Mesenteric fat pad (tissue), 1 donor: ENCODE data around the gene AATK. TPM values are rescaled to one million over a fixed set of nuclear protein-coding genes. Genes with fewer than 3 reads are reported as not detected.

Experiments
- DNase-seq: peaks from one replicate; pipeline ENCODE4 v3.0.0-alpha.2; 2020; ENCODE audit warnings: low spot score
- total RNA-seq: library from RNA; stranded (reverse); fragmentation: NEBNext Ultra II Directional; extraction: Animal tissue kit (Norgen Biotek cat#: 25700); gene quantifications from one replicate; pipeline ENCODE4 v1.2.1, GENCODE V29; 2021
- donor health status: DM: yes; HTN: yes; CAD: no.

Gene AATK
- total RNA-seq, 1 donor from 2014 or later, result 7.9 TPM

DNA sequence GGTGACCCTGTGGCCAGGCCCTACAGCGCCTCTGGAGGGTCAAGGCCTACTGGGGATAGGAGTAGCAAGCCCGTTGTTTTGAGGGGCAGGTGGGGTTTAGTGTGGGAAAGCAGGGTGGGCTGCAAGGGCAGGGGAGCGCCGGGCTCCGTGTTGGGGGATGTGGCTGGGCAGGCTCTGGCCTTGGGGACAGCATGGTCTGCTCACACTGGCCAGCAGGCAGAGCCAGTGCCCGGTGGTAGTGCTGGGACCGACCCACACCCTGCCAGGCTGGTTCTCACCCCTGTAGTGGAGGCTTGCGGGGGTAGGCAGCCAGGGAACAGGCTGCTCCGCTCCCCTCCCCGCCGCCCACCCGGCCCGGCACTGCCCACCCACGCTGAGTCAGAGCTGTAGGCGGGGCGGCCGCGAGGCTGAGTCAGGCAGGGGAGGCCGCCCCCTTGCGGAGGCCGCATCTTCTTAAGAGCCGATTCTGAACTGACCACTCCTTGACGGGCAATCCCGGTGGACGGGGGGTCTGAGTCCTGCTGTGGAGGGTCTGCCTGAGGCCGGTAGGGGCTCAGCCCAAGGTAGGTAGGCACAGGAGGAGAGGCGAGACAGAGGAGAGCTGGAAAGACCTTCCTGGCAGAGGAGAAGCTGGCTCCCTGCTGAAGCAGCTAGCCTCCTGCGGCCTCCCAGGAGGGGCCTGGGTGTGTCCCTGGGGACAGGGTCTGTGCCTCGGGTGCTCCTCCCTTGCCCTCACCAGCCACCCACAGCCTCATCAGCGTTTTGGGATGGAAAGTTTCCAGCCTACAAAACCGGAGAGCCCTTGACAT is 68.7 kb downstream of the AATK start:
- peak; percentile 94 for DNase-seq

DNA sequence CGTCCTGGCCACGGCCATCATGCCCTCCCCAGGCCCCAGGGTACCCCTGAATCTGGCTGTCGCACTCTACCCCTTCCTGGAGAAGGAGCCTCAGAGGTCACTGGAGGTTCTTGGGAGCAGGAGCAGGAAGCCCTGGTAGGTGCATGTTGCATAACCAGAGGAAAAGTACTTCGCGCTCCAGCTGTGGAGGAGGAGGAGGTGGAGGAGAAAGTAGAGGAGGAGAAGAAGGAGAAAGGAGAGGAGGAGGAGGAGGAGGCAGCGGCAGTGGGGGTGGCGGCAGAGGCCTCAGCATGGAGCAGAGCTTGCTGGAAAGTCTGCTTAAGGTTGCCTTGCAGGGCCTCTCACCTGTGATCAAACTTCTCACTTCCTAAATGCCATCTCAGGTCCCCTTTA is 69.3 kb downstream of the AATK start:
- no peak for DNase-seq

DNA sequence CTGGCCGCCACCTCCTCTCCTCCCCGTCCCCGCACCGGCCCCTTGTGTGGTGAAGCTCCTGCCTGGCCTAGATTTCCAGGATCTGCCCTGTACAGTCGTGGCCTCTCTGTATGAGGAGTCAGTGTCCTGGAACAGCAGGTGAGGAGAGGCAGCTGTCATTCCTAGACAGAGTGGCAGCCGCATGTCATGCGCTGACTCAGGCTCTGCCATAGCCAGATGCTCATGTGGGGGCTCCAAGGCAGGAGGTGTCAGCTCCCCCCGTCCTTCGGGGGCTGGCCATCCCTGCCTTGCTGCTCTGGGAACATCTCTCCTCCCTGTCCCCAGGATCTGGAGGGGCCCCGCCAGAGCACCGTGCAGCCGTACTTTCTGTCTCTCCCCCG is 70.6 kb downstream of the AATK start:
- no peak for DNase-seq

DNA sequence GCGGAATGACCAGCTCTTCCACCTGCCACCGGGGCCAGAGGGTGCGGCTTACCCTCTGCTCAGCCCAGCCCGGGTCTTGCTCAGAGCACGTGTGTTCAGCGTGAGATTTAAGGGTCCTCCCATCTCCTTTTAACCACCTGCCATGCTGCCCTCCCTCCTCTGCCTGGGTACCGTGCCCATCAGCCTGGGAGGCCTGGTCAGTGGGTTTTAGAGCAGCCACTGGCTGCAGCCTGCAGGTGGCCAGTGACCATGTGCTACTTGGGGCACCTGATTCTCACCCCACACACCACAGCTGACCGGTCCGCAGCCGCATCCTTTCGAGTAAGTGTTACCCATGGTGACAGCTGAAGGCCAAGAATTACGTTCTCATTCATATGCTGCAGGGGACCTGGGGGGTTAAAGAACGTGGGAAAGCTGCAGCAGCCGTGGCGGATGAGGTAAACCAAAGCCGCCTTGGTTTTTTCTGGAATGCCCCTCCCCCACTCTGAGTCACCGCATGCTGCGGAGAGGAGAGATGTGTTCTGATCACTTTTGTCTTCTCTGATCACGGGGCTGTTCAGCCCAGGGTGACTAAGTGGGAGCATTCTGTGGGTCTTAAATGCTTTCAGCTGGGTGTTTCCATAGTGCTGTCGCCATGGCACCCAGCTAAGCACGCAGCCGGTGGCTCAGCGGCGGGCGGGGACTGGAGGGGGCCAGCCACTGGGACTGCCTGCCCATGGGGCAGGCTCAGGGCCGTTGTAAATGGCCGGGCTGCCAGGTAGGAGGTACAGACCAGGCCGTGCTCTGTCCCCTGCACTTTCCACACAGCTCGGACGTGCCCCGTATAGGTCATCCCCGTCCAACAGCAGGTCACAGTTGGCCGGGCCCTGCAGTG is 71.3 kb downstream of the AATK start:
- no peak for DNase-seq

DNA sequence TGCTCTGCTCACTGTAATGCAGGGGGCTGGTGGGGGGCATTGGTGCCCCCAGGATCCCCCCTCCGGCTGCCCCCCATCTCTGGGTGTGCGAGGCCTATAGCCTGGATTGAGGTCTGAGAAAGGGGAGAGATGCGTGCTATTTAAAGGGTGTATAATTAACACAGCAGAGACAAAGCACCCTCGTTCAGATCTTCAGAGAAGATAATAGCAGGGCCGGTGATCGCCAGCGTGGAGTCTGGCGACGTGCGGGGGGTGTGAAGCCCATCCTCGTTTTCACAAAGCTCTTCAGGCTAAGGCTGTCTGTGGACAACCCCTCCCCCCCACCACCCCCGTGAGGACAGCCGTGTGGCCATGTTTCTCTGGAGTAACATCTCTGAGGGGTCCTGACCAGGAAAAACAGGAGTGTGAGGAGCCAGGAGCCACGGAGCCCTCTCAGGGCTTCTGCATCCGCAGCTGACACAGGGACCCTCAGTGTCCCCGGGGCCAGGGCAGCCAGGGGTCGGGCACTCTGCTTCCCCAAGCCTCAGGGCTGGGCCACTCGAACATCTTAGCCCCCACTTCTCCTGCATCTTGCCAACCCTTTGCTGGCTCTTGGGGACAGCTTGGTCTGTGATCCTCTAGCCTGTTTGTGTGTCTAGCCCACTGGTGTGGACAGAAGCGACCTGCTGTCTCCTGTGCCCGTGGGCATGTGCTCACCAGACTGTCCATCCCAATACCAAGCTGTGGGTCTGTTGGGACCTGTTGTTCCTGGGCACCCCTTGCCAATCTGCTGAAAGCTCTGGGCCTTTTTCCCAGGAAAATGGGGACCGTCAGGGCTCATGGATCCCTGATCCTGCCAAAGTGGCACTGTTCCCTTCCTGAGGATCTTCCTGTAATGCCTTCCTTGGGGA is 72.2 kb downstream of the AATK start:
- no peak for DNase-seq

DNA sequence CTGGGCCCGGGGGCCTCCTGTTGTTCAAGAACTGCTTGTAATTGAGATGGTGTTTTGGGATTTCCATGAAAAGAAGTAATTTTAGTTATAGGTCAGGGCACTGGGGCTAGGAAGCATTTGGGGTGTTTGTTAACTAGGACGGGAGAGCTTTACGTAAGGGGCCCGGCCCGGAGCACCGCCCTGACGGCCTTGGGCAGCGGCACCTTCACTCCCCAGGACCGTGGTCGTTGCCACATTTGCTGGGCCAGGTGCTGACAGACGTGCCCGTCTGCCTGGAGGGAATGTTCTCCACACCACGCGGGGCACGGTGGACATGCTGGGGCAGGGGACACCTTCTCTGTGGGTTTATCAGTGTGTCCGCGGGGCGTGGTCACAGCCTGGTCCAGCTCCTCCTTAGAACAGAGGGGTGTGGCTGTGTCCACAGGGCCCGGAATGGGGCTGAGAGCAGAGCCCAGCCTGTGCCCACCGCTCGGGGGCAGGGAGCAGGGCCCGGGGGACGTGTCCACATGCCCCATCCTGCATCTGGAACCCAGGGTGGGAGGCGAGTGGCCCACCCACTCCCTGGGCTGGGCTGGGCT is 73.4 kb downstream of the AATK start:
- no peak for DNase-seq

DNA sequence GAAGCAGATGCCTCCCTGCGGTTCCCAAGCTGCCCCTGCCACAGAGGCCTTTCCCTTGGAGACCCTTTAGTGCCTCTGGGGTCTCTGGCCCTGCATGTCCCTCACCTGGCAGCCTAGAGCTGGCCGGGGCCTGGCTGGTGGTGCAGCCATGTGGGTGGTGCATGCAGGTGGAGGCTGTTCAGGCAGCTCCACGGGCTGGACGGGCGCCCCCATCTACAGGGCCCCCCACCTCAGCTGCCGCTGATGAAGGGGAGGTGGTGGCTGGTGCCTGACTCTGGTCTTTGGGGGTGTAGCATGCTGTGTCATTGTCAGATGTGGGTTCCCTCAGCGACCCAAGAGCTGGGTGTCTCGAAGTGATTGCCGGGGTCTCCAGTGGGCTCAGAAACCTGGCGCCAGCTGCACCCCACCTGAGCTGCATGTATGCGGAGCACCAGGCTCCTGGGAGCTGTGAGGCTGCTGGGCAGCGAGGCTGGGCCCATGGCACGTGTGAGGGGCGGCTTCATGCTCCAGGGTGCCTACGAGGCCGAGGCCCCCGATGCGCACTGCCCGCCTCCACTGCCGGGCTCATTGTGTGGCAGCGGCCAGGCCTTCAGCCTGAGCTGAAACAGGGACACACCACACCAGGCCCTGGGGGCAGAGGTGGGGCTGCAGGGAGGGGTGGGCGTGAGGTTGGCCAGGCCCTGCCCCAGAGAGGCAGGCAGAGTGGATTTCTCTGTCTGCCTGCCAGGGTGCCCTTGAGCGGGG is 74.1 kb downstream of the AATK start:
- no peak for DNase-seq

DNA sequence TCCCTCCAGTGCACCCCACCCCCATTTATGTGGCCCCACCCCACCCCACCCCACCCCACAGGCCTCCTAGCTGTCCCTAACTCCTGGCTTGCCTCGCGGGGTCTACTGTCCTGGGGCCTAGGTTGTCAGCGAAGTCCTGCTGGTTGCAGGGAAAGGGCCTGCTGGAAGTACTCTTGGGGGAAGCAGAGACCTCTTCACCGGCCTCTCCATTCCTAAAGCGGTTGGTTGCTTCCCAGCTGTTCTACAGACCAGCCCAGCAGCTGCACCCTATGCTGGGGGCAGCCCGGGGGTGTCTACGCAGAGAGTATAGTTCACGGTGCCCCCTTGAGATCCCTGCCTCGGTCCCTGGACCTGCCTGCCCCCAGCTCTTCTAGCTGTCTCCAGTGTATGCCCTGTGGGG is 74.9 kb downstream of the AATK start:
- no peak for DNase-seq

DNA sequence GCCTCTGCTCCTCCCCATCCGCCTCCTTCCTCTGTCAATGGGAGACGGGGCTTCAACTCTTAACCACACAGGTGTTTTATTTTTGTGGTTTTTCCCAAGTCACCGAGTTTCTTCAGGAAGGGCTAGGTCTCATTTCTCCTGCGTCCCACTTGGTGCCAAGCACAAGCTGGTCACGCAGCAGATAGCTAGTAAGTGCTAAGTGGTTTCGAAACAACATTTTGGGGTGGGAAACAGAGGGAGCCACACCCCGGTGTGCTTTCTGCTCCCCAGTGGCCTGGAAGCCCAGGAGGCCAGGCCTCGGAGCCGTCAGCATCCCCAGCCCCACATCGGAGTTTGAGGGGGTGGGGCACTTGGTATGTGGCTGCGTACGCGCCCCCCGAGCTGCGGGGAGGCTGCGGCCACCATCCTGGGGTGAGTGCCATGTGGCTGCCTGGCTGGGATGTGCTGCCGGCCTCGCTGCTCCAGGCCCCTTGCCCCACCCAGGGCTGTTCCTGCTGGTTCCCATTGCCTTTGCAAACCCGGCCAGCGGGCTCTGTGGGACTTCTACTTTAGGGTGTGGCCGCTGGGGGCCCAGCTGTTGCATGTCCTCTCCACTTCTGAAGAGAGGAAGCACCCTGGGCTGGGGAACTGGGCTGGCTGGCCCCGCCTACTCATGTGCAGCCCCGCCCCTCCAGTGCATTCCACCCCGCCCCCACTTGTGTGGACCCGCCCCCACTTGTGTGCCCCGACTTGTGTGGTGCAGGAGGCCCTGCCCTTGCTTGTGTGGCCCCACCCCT is 75.5 kb downstream of the AATK start:
- DNase-seq, result no peak

DNA sequence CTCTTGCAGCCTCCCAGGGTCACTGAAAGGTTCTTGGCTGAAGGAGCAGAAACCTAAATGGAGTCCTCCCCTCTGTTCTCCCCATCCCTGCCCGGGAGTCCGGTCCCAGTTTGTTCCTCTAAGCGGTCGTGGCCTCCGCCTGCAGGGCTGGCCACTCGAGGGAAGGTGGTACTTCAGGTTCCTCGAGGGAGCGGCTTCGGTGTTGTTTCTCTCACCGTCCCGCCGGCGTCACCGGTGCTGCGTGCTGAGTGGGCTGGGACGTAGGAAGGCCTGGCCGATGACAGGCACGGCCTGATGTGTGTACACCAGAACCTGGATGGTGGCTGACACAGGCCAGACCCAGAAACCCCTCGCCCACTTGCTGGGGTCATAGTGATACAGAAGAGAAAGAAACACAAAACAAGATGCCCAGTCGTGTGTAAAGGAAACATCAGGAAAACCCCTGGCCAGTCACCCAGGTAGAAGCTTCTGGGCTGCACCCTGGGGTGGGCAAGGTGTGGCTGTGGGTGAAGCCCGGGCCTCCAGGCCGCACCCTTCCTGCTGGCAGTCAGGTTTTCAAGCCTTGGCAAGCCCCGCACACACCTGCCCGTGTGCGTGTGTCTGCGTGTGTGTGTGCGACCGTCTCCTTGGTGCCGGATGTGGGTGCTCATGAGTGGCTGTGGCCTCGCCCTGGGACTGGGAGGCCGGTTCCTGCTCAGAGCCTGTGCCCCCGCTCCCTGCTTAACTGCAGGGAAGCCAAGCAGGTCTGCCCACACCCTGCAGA is 79.1 kb downstream of the AATK start:
- DNase-seq, result no peak

DNA sequence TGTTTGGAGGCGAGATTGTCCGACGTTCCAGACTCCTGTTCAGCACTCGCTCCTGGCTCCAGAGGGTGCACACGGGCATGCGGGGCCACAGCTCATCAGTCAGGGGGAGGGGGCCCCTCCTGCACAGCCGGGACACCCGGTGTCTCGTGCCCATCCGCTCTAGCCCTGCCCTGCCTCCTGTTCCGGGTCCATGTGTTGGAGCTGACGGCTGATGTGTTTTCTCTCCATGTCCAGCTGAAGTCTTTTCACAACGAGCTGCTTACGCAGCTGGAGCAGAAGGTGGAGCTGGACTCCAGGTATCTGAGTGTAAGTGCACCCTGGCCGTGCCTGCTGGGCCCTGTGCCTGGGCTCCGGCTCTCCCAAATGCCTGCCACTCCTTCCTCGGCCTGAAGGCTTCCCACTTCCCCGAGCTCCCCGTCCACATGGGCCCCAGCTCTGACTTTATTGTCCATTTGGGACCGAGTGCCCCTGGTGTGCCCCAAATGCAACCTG is 80.6 kb downstream of the AATK start:
- no peak for DNase-seq

DNA sequence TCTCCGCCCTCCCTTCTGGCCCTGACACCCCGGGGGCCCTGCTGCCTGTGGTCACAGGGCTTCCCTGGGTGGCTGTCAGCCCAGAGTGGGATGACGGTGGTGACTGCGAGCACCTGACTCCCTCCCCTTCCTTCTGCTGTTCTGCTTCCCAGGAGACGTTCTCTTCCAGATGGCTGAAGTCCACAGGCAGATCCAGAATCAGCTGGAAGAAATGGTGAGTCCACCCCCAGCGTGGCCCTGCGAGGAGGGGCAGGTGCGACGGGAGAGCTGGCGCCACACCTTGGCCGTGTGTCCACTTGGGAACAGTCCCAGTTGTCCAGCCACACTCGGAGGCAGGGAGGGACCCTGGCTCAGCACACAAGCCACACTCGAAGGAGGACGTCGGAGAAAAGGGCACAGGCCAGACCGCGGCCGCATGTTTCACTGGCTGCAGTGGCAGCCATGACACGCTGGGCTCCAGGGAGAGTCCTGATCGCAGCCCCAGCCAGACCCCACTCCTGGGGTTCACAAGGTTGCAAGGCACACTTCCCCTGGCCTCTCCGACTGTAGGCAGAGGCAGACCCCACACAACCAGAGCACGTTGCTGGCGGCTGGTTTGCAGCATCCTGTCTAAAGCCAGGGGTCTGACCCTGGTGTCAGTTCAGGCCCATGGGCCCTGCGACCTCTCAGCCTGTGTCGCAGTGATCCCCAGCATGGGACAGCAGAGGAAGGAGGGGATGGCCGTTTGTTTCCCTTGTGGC is 81.2 kb downstream of the AATK start:
- no peak for DNase-seq

DNA sequence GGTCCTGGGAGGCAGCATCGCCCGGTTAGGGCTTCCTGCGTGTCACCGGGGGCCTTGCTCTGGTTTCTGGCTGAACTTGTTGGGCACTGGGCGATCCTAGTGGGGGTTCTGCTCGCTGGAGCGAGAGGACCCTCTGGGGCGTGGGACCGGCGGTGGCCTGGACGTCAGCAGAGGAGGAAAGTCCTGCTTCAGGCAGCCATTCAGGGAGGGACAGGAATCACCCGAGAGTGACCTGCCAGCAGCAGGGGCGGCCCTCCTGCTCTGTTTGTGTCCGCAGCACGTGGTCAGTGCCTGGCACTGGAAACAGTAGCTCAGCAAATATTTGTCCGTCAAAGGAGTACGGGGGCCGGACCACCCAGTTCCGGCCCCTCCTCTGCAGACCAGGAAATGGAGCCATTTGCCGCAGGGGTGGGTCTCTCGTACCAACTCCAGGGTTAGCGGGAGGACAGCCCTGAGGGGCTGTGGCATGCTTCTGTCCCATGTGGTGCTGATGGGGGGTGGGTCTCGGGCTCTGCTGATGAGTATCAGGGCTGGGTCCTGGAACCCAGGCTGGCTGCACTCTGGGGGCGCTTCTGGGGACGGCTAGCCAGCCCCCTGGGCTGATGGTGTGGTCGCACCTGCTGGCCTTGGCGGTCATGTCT is 82.8 kb downstream of the AATK start:
- DNase-seq, result no peak

DNA sequence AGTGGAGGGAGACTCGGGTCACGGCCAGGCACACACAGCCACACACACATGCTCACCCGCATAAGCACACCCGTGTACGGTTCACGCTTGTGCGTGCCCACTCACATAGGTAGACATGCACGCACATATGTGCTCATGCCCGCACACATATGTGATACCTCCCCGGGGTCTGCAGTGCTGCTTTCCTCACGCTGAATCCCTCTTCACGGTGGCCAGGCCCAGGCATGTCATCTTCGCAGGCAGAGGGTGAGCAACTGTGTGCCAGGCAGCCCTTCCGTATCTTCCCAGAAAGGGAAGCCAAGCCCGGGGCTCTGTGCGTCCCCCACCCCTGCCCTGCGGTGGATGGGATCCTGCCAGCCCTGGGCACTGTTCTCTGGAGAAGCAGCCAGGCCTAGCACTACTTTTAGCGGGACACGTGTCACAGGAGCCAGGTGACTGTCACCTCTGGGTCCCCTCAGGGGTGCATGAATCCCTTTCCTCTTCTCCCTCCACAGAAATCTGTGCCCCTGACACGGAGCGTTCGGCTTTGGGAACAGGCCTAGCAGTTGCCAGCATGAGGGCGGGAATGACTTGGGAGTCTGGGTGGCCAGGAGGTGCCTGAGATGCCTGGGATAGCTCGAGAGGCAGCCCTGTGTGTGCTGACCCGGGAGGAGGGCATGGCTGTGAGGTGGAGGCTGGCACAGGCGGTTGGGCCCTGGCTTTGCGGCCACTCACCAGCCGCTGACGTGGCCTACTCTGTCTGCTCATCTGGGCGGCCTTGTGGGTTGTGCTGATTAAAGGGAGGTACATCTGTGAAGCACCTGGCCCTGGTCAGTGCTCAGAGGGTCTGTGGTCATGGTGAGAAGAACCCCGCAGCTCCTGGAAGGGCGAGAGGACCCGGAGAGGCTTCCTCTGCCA is 83.6 kb downstream of the AATK start:
- DNase-seq, result no peak

DNA sequence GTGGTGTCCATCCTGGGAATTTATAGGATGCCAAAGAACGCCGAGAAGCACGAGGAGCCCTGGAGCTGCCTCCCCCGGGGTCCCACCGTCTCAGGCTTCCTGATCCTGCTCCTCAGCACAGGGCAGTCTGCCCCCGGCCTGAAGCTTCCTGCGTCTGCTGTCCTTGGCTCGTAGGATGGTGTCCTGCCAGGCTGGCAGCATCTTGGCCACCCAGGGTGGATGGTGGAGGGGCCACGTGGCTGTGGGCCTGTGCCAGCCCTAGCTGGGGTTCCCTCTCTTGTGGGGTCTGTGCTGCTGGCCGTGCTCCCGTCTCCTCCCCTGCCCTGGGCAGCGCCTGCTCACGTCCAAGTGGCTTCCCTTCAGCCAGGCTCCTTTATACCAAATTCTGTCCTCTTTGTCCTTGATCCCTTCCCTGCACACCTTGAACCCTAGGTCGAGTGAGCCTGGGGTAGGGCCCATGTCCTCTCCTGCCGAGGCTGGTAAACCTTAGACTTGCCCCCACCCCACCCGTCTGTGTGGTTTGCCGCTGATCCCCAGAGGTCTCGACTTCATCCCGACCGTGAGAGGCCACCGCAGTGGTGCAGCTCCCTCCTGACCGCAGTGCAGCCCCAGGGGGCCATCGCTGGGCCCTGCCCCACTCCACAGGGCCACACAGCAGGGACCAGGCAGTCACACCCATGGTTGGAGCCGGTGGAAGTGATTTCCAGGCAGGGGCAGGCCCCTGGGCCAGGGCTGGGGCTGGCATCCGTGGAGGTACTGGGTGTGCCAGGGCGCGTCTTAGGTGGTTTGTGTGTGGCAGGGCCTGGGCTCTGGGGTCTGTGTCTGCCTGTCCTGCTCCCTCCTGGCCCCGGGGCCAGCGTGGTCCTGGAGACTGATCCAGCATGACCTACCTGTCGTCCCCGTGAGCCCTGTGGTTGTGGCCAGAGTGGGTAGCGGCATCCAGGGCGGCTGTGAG is 84.5 kb downstream of the AATK start:
- DNase-seq, result no peak
